HepG2 (cell line): ENCODE data around the gene ARFGAP2. TPM values are rescaled to one million over a fixed set of nuclear protein-coding genes. Genes with fewer than 3 reads are reported as not detected.
A peak's percentile ranks its signal among the peaks of the same experiment; 100 is the strongest.

Experiments used
- BATF2 ChIP-seq: sonication (generic); formaldehyde crosslinking; IDR thresholded peaks from 2 replicates; pipeline ENCODE4 v1.8.0; 2022; ENCODE audit warnings: mild to moderate bottlenecking, missing genetic modification reagents, moderate library complexity
- CCDC6 ChIP-seq: sonication (generic); formaldehyde crosslinking; IDR thresholded peaks from 2 replicates; pipeline ENCODE4 v1.8.1; 2022; ENCODE audit warnings: mild to moderate bottlenecking, missing genetic modification reagents, moderate library complexity
- ETV6 ChIP-seq: sonication (generic); formaldehyde crosslinking; conservative IDR thresholded peaks from 2 replicates; pipeline ENCODE4 v1.4.0; 2020; ENCODE audit warnings: missing genetic modification reagents
- FOXM1 ChIP-seq: sonication (generic); formaldehyde crosslinking; IDR thresholded peaks from 2 replicates; pipeline ENCODE4 v1.5.0; 2020; ENCODE audit warnings: missing genetic modification reagents
- HNF4G ChIP-seq, 2 experiments: sonication (generic) in 1 of 2; formaldehyde crosslinking in 1 of 2; IDR thresholded peaks; 2 replicates each; pipeline versions ENCODE4 v1.4.0 to v1.6.1; 2011 to 2020; ENCODE audit warnings: borderline replicate concordance in 2 of 2, low read depth in 2 of 2, mild to moderate bottlenecking in 2 of 2, low read length in 1 of 2, missing genetic modification reagents in 1 of 2, moderate library complexity in 1 of 2
- KAT2B ChIP-seq: fragments of 150-350 bp; IDR thresholded peaks from 2 replicates; pipeline ENCODE4 v1.6.1; 2014; ENCODE audit warnings: low read depth, low read length, borderline replicate concordance
- MEIS2 ChIP-seq: sonication (generic); formaldehyde crosslinking; IDR thresholded peaks from 2 replicates; pipeline ENCODE4 v1.9.0; 2021; ENCODE audit warnings: mild to moderate bottlenecking, missing genetic modification reagents
- MTERF4 ChIP-seq: sonication (generic); formaldehyde crosslinking; IDR thresholded peaks from 2 replicates; pipeline ENCODE4 v1.8.0; 2023; ENCODE audit warnings: mild to moderate bottlenecking, missing genetic modification reagents
- TBX2 ChIP-seq: sonication (generic); formaldehyde crosslinking; IDR thresholded peaks from 2 replicates; pipeline ENCODE4 v1.5.0; 2020; ENCODE audit warnings: missing genetic modification reagents, mild to moderate bottlenecking, borderline replicate concordance
- ZFX ChIP-seq: sonication (generic); formaldehyde crosslinking; IDR thresholded peaks from 2 replicates; pipeline ENCODE4 v1.4.0; 2020; ENCODE audit warnings: mild to moderate bottlenecking, low read depth, missing genetic modification reagents, moderate library complexity
- ZNF337 ChIP-seq: sonication (generic); formaldehyde crosslinking; IDR thresholded peaks from 2 replicates; pipeline ENCODE4 v1.5.1; 2020; ENCODE audit warnings: missing genetic modification reagents, low read depth, mild to moderate bottlenecking, borderline replicate concordance
- ZNF512B ChIP-seq: sonication (generic); formaldehyde crosslinking; IDR thresholded peaks from 2 replicates; pipeline ENCODE4 v1.5.1; 2020; ENCODE audit warnings: missing genetic modification reagents, mild to moderate bottlenecking, borderline replicate concordance
- polyA plus RNA-seq, 8 experiments: library from polyadenylated mRNA; depleted of rRNA in 3 of 8; stranded (reverse) in 7 of 8; unstranded in 1 of 8; fragments of >200 nt; fragmentation: Illumina TruSeq in 4 of 8; extraction: Trizol in 4 of 8; gene quantifications; 2 replicates each; pipeline versions ENCODE4 v1.2.1 to v1.2.3, GENCODE V29; 2011 to 2016; ENCODE audit warnings: low read depth in 4 of 8, missing spikeins in 1 of 8, mixed read lengths in 1 of 8; ENCODE audit not compliant: insufficient read depth in 1 of 8
- total RNA-seq, 5 experiments: library from RNA; depleted of rRNA; stranded (reverse); fragments of >200 nt; fragmentation: Illumina TruSeq; extraction: Trizol; gene quantifications; 2 replicates each; pipeline ENCODE4 v1.2.3, GENCODE V29; 2016; ENCODE audit warnings: low read depth in 1 of 5
- TF ChIP-seq, protein P1 (sequence below): sonication (generic); formaldehyde crosslinking; IDR thresholded peaks from 2 replicates; pipeline ENCODE4 v1.5.1; 2020; ENCODE audit warnings: mild to moderate bottlenecking, missing genetic modification reagents, moderate library complexity
- TF ChIP-seq, protein P2 (sequence below): sonication (generic); formaldehyde crosslinking; IDR thresholded peaks from 2 replicates; pipeline ENCODE4 v1.5.0; 2020; ENCODE audit warnings: missing genetic modification reagents

ARFGAP2 gene
- total and polyA plus RNA-seq, 2 of the 13 experiments (the other 11 are each of a cell fraction or from before 2014, with no cell fraction given), result 32.3 to 75.3 TPM

DNA sequence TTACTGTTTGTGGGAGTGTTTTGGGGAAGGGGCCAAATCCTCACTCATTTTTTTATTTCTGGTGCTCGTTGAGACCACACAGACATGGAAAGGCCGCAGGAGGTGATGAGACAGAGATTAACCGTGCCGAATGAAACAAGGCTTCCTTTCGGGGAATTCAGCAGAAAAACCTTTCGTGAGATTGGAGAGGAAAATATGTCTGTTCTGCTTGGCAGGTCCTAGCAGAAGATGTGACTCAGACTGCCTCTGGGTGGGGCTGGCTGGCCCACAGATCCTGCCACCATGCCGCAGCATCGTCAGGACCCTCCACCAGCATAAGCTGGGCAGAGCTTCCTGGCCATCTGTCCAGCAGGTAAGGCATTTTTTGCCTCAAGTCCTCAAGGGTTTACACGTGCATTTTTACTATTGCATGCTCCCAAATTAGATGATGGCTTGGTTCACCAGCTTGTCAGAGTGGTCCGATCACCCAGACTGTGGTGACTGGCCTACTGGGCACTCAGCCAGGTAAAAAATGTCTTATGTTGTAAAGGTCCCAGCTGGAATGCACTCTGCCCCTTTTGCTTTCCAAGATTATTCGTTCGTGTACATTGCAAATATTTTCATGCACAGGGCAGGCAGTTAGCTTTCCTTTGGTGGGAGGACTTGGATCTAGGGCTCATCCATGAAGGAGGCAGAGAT, 39.6 kb upstream of the ARFGAP2 start (continued):
- TF ChIP-seq, protein P1, sequence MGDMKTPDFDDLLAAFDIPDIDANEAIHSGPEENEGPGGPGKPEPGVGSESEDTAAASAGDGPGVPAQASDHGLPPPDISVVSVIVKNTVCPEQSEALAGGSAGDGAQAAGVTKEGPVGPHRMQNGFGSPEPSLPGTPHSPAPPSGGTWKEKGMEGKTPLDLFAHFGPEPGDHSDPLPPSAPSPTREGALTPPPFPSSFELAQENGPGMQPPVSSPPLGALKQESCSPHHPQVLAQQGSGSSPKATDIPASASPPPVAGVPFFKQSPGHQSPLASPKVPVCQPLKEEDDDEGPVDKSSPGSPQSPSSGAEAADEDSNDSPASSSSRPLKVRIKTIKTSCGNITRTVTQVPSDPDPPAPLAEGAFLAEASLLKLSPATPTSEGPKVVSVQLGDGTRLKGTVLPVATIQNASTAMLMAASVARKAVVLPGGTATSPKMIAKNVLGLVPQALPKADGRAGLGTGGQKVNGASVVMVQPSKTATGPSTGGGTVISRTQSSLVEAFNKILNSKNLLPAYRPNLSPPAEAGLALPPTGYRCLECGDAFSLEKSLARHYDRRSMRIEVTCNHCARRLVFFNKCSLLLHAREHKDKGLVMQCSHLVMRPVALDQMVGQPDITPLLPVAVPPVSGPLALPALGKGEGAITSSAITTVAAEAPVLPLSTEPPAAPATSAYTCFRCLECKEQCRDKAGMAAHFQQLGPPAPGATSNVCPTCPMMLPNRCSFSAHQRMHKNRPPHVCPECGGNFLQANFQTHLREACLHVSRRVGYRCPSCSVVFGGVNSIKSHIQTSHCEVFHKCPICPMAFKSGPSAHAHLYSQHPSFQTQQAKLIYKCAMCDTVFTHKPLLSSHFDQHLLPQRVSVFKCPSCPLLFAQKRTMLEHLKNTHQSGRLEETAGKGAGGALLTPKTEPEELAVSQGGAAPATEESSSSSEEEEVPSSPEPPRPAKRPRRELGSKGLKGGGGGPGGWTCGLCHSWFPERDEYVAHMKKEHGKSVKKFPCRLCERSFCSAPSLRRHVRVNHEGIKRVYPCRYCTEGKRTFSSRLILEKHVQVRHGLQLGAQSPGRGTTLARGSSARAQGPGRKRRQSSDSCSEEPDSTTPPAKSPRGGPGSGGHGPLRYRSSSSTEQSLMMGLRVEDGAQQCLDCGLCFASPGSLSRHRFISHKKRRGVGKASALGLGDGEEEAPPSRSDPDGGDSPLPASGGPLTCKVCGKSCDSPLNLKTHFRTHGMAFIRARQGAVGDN (CRISPR knock-in tag), result peak; percentile 69
- TF ChIP-seq, protein P2, sequence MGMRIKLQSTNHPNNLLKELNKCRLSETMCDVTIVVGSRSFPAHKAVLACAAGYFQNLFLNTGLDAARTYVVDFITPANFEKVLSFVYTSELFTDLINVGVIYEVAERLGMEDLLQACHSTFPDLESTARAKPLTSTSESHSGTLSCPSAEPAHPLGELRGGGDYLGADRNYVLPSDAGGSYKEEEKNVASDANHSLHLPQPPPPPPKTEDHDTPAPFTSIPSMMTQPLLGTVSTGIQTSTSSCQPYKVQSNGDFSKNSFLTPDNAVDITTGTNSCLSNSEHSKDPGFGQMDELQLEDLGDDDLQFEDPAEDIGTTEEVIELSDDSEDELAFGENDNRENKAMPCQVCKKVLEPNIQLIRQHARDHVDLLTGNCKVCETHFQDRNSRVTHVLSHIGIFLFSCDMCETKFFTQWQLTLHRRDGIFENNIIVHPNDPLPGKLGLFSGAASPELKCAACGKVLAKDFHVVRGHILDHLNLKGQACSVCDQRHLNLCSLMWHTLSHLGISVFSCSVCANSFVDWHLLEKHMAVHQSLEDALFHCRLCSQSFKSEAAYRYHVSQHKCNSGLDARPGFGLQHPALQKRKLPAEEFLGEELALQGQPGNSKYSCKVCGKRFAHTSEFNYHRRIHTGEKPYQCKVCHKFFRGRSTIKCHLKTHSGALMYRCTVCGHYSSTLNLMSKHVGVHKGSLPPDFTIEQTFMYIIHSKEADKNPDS (CRISPR knock-in tag), result 0 out of 2 replicates have a peak, but pooled peaks have one; percentile 11
- TF ChIP-seq BATF2 (CRISPR knock-in tag) (no peak), ZFX (CRISPR knock-in tag) (no peak), MEIS2 (CRISPR knock-in tag) (0 out of 2 replicates have a peak, but pooled peaks have one; percentile 22), CCDC6 (0 out of 2 replicates have a peak, but pooled peaks have one; percentile 20), TBX2 (CRISPR knock-in tag) (peak; percentile 19), HNF4G (IDR thresholded peaks at IDR 0.05; ENCODE audit: borderline replicate concordance, low read depth, low read length) (no peak), HNF4G (CRISPR knock-in tag; IDR thresholded peaks at IDR 0.05; ENCODE audit: borderline replicate concordance, low read depth) (0 out of 2 replicates have a peak, but pooled peaks have one; percentile 48), ZNF512B (CRISPR knock-in tag) (no peak), ZNF337 (CRISPR knock-in tag) (no peak), ETV6 (CRISPR knock-in tag) (no peak), MTERF4 (CRISPR knock-in tag) (no peak), FOXM1 (no peak), KAT2B (no peak)
